Astrocyte (in vitro differentiated cells and primary cell): ENCODE data around the gene RPS21. TPM values are rescaled to one million over a fixed set of nuclear protein-coding genes. Genes with fewer than 3 reads are reported as not detected.

Experiments
- DNase-seq: peaks from one replicate; pipeline ENCODE4 v3.0.0-alpha.2; 2010; ENCODE audit warnings: low read depth
- FAIRE-seq: peaks from 2 replicates; lab custom pipeline; 2011; peaks lifted over from hg19 to GRCh38; lab: Jason Lieb, UNC
- H2AFZ ChIP-seq: 2 replicates; pipeline ENCODE4 v1.6.0; 2012; ENCODE audit warnings: low read depth, low read length, inconsistent platforms
- H3K27ac ChIP-seq: 2 replicates; pipeline ENCODE4 v1.5.1; 2011; ENCODE audit warnings: low read depth, low read length, inconsistent platforms
- H3K27me3 ChIP-seq: 2 replicates; pipeline ENCODE4 v1.6.0; 2011; ENCODE audit warnings: low read length, inconsistent platforms; ENCODE audit not compliant: insufficient read depth
- H3K36me3 ChIP-seq: 2 replicates; pipeline ENCODE4 v1.5.1; 2011; ENCODE audit warnings: low read length, inconsistent platforms; ENCODE audit not compliant: insufficient read depth
- H3K4me1 ChIP-seq: 2 replicates; pipeline ENCODE4 v1.5.1; 2011; ENCODE audit warnings: low read length, inconsistent platforms; ENCODE audit not compliant: insufficient read depth
- H3K4me2 ChIP-seq: 2 replicates; pipeline ENCODE4 v1.6.0; 2012; ENCODE audit warnings: low read length, inconsistent platforms
- H3K4me3 ChIP-seq: 2 replicates; pipeline ENCODE4 v1.5.1; 2011; ENCODE audit warnings: low read depth, mild to moderate bottlenecking, low read length, inconsistent platforms; ENCODE audit not compliant: insufficient read depth
- H3K79me2 ChIP-seq: 2 replicates; pipeline ENCODE4 v1.6.0; 2012; ENCODE audit warnings: mild to moderate bottlenecking, low read length, inconsistent platforms; ENCODE audit not compliant: insufficient read depth
- H3K9ac ChIP-seq: 2 replicates; pipeline ENCODE4 v1.6.0; 2012; ENCODE audit warnings: mild to moderate bottlenecking, low read length, inconsistent platforms
- H3K9me3 ChIP-seq: 2 replicates; pipeline ENCODE4 v1.5.1; 2012; ENCODE audit warnings: low read depth, mild to moderate bottlenecking, low read length, inconsistent platforms; ENCODE audit not compliant: insufficient read depth
- H4K20me1 ChIP-seq: 2 replicates; pipeline ENCODE4 v1.6.0; 2012; ENCODE audit warnings: low read length, inconsistent platforms; ENCODE audit not compliant: insufficient read depth
- H3K27ac Mint-ChIP-seq: one replicate; pipeline ENCODE4 v1.8.0; 2021; ENCODE audit warnings: mild to moderate bottlenecking, mixed read lengths; ENCODE audit not compliant: unreplicated experiment
- H3K27me3 Mint-ChIP-seq: one replicate; pipeline ENCODE4 v1.8.0; 2021; ENCODE audit warnings: low read depth, mixed read lengths; ENCODE audit not compliant: unreplicated experiment
- H3K36me3 Mint-ChIP-seq: one replicate; pipeline ENCODE4 v1.8.0; 2021; ENCODE audit warnings: low read depth, mixed read lengths; ENCODE audit not compliant: unreplicated experiment
- H3K4me1 Mint-ChIP-seq: one replicate; pipeline ENCODE4 v1.8.0; 2021; ENCODE audit warnings: low read depth, mixed read lengths; ENCODE audit not compliant: unreplicated experiment
- H3K4me3 Mint-ChIP-seq: one replicate; pipeline ENCODE4 v1.8.0; 2021; ENCODE audit warnings: mild to moderate bottlenecking, moderate library complexity, mixed read lengths; ENCODE audit not compliant: unreplicated experiment
- H3K9me3 Mint-ChIP-seq: one replicate; pipeline ENCODE4 v1.8.0; 2021; ENCODE audit warnings: mild to moderate bottlenecking, mixed read lengths; ENCODE audit not compliant: unreplicated experiment
- EZH2 ChIP-seq: IDR thresholded peaks from 2 replicates; pipeline ENCODE4 v1.6.1; 2012; ENCODE audit warnings: mild to moderate bottlenecking, low read length, inconsistent platforms; ENCODE audit not compliant: insufficient read depth
- total RNA-seq: library from RNA; stranded (reverse); gene quantifications from 2 replicates; pipeline ENCODE4 v1.2.1, GENCODE V29; 2021
- TF ChIP-seq, protein P1 (sequence below): IDR thresholded peaks from 2 replicates; pipeline ENCODE4 v1.5.1; 2011; ENCODE audit warnings: low read depth, mild to moderate bottlenecking, inconsistent platforms, low read length, moderate library complexity; ENCODE audit not compliant: insufficient read depth

Gene RPS21
- total RNA-seq, 1 donor from 2014 or later: 1,251 TPM

DNA sequence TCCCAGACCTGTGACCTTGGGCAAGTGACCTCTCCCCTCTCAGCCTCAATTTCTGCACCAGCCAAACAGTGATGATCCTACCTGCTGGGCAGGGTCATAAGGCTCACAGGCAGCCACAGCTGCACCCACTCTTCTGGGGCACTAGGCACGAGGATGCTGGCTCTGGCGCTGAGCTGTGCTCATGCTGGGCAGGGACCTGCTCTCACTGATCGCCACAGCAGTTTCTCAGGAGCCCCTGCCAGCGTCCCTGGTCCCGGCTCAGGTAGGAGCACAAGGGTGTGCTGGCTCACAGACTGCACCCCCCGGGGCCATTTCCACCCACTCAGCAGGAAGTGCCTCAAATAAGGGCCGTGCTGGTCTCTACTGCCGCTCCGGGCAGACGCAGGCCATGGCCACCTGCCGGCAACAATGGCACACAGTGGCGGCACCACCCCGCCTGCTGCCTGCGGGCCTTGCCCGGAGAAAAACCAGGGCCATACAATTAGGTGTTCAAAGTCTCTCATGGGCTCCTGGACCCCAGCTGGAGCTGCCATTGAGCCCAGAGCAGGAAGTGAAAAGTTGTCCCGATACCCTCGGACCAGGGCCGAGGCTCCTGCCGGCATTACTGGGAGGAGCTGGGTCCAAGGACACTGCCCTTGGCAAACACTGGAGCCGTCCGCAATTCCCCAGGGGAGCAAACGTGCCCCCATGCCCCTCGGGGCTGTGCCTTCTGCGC lies 24.7 kb downstream of the RPS21 start:
- Histone ChIP-seq H3K36me3 (no peaks in the 10 kb centered on the region), H3K79me2 (peaks cover under 1% of the 10 kb centered on the region), H3K4me3 (no peak overlapping the region), H3K9ac (no peak overlapping the region), H3K27ac (no peak overlapping the region), H3K9me3 (no peaks in the 10 kb centered on the region), H3K27me3 (no peaks in the 10 kb centered on the region), H4K20me1 (no peaks in the 10 kb centered on the region), H3K4me1 (no peaks in the 10 kb centered on the region), H2AFZ (no peak overlapping the region), H3K4me2 (no peak overlapping the region)
- TF ChIP-seq EZH2: no peak
- TF ChIP-seq, protein P1, sequence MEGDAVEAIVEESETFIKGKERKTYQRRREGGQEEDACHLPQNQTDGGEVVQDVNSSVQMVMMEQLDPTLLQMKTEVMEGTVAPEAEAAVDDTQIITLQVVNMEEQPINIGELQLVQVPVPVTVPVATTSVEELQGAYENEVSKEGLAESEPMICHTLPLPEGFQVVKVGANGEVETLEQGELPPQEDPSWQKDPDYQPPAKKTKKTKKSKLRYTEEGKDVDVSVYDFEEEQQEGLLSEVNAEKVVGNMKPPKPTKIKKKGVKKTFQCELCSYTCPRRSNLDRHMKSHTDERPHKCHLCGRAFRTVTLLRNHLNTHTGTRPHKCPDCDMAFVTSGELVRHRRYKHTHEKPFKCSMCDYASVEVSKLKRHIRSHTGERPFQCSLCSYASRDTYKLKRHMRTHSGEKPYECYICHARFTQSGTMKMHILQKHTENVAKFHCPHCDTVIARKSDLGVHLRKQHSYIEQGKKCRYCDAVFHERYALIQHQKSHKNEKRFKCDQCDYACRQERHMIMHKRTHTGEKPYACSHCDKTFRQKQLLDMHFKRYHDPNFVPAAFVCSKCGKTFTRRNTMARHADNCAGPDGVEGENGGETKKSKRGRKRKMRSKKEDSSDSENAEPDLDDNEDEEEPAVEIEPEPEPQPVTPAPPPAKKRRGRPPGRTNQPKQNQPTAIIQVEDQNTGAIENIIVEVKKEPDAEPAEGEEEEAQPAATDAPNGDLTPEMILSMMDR: no peak
- no peak overlapping the region for H3K27ac Mint-ChIP-seq
- H3K36me3 Mint-ChIP-seq: no peaks in the 10 kb centered on the region
- peaks cover 10% of the 10 kb centered on the region for H3K27me3 Mint-ChIP-seq
- no peaks in the 10 kb centered on the region for H3K4me1 Mint-ChIP-seq
- H3K9me3 Mint-ChIP-seq: no peaks in the 10 kb centered on the region
- H3K4me3 Mint-ChIP-seq: no peak overlapping the region
- FAIRE-seq (no peak), DNase-seq (no peak)

DNA sequence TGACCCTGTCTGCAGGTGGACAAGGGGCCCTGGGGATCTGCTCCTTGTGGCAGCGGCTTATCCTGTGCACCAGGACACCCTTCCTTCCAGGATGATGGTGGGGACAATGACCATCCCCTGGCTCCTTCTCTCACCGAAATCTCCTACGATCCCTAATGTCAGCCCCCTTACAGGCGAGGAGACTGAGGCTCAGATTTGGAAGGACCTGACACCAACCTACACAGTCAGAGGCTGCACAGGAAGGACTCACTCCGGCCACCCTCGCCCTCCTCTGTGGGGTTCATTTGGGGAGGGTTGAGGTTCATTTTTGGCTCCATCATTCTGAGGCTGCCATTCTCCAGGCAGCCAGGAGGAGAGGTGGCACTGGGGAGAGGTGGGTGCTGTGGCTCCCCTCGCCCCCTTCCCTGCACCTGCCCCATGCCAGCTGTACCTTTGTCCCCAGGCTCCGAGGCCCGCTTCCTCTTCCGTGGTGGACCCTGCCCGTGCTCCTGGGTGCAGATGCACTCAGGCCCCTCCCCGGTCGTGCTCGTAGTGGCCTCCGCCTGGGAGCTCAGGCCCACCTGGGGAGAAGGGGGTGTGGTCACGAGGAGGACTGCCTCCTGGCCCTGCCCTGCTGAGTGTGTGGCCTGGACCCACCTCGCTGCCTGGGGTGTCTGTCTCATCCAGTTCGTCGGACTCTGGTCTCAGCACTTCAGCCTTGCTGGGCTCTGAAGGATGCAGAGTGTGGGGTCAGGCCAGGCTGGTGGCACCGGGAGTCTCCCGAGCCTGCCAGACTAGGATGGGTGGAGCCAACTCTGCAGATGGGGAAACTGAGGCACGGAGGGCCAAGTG lies 25.5 kb downstream of the RPS21 start:
- Histone ChIP-seq H2AFZ (no peak overlapping the region), H4K20me1 (no peaks in the 10 kb centered on the region), H3K79me2 (no peaks in the 10 kb centered on the region), H3K9me3 (no peaks in the 10 kb centered on the region), H3K27me3 (no peaks in the 10 kb centered on the region), H3K36me3 (no peaks in the 10 kb centered on the region), H3K4me1 (no peaks in the 10 kb centered on the region), H3K27ac (no peak overlapping the region), H3K4me2 (no peak overlapping the region), H3K9ac (no peak overlapping the region), H3K4me3 (no peak overlapping the region)
- DNase-seq: no peak
- no peak overlapping the region for H3K27ac Mint-ChIP-seq
- no peak for FAIRE-seq
- H3K4me1 Mint-ChIP-seq: no peaks in the 10 kb centered on the region
- no peaks in the 10 kb centered on the region for H3K9me3 Mint-ChIP-seq
- TF ChIP-seq, protein P1: no peak
- TF ChIP-seq EZH2: no peak
- no peaks in the 10 kb centered on the region for H3K36me3 Mint-ChIP-seq
- H3K27me3 Mint-ChIP-seq: peaks cover 13% of the 10 kb centered on the region
- H3K4me3 Mint-ChIP-seq: no peak overlapping the region
